Ovary (tissue), 3 donors: ENCODE data around the gene F10.

ENCODE experiments used
- POLR2A ChIP-seq: fragments of 450-650 bp; IDR thresholded peaks from one replicate; pipeline ENCODE4 v1.6.1; 2017; ENCODE audit warnings: antibody characterized with exemption, mild to moderate bottlenecking, moderate library complexity
- TF ChIP-seq, protein P1 (sequence below), 3 donors: fragments of 450-650 bp in 2 of 3; fragments of 200-600 bp in 1 of 3; IDR thresholded peaks; one replicate each; pipeline versions ENCODE4 v1.5.1 to v1.8.0; 2016 to 2022; ENCODE audit warnings: antibody characterized with exemption in 3 of 3, mild to moderate bottlenecking in 1 of 3
- donor health status: DM: no; HTN: no; CAD: no.

GRCh38 chr13:113094410-113094800 is 28.2 kb upstream of the F10 start:
- TF ChIP-seq, protein P1, sequence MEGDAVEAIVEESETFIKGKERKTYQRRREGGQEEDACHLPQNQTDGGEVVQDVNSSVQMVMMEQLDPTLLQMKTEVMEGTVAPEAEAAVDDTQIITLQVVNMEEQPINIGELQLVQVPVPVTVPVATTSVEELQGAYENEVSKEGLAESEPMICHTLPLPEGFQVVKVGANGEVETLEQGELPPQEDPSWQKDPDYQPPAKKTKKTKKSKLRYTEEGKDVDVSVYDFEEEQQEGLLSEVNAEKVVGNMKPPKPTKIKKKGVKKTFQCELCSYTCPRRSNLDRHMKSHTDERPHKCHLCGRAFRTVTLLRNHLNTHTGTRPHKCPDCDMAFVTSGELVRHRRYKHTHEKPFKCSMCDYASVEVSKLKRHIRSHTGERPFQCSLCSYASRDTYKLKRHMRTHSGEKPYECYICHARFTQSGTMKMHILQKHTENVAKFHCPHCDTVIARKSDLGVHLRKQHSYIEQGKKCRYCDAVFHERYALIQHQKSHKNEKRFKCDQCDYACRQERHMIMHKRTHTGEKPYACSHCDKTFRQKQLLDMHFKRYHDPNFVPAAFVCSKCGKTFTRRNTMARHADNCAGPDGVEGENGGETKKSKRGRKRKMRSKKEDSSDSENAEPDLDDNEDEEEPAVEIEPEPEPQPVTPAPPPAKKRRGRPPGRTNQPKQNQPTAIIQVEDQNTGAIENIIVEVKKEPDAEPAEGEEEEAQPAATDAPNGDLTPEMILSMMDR (IDR thresholded peaks at IDR 0.05): no peak
- no peak for TF ChIP-seq POLR2A
